Hematopoietic multipotent progenitor cell treated with erythropoietin and hydrocortisone succinate and interleukin-3 and kit ligand, for 17 days (in vitro differentiated cells): ENCODE results near the gene C1orf141.
"Not testable (repeated sequence)": the region's sequence is repeated elsewhere in the genome, so short reads cannot be mapped to it uniquely, and the experiment has no call there.

Experiments used
- DNase-seq: peaks from one replicate; pipeline ENCODE4 v3.0.0-alpha.2; 2015; ENCODE audit warnings: low spot score

Gene C1orf141

DNA sequence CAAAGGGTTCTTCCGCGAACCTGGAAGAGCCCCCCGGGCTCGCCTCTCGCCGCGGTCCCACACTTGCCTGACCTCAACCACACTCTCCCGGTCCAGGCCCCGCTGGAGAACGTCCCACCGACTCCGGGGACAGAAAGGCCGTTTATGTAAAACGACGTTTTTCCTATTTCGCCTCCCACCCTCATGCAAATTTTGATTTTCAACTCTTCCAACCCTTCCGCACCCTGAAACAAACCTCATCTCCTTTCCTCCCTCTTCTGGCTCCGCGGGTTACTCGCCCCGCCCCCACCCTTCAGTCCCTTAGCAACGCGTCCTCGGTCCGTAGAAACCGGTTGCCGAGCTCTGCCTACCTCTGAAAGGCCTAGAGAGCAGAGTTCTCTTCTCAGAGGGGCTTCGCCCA lies at the start of gene C1orf141:
TSS of gene C1orf141 (minus strand) at position 276 of the 400 bp plus-strand sequence. CDS start 7,730 bp downstream, outside the sequence.
- DNase-seq, result no peak

DNA sequence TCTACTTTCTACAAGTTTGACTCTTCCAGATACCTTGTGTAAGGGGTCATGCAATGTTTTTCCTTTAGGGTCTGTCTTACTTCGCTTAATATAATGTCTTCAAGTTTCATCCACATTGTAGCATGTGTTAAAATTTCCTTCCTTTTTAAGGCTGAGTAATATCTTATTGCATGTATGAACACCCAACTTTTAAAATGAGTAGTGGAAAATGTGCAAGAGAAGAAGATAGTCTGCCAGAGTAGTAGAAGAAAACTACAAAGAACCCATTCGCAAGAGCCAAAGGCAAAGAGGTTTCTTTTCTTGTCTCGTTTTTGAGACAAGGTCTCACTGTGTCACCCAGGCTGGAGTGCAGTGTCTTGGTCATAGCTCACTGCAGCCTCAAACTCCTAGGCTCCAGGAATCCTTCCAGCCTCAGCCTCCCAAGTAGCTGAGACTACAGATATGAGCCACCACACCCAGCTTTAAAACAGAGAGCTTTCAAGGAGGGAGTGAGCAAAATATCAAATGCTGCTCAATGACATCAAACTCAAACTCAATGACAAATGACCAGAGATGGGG lies 40.8 kb upstream of the C1orf141 start:
- DNase-seq, result no peak

DNA sequence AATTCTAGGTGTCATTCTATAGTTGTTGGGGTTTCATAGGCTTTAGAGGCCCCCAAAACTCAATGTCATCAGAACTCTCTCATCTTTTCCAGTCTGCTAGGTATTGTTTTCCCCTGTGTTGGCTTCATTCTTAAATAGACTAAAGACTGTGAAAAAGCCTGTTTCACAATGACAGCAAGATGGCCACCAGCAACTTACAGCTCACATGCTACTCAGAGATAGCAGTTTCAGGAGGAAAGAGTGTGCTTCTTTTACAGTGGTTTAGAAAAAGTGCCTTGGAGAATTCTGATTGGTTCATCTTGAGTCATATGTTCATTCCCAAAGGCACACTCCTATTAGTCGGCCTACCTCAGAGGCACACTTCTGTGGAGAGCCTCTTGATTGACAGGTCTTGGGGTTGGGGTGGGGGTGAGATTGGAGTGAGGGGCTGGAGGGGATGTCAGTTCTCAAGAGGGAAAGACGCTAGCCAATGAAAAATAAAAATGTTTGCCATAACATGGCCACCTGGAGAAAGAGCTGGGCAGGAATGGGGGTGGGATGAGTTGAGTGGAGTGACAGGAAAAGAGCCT lies 40.0 kb upstream of the C1orf141 start:
- no peak for DNase-seq

DNA sequence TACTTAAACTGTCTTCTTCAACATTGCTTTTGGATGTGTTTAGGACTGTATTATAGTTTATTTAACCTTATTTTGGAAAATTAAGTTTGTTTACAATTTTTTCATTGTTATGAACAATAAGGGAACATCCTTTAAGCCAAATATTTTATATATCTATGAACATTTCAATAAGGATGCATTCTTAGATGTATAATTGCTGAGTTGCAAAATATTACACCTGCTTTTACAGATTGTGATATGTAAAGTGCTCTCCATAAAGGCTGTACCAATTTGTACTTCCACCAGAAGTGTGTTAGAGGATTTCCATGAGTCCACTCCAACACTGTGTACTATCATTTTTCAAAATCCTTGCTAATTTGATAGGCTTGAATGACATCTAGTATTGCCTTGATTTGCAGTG lies 39.2 kb upstream of the C1orf141 start:
- no peak for DNase-seq

- DNase-seq, result no peak
Observed at GRCh38 chr1:67171978-67172377, 37.2 kb upstream of the C1orf141 start.

DNA sequence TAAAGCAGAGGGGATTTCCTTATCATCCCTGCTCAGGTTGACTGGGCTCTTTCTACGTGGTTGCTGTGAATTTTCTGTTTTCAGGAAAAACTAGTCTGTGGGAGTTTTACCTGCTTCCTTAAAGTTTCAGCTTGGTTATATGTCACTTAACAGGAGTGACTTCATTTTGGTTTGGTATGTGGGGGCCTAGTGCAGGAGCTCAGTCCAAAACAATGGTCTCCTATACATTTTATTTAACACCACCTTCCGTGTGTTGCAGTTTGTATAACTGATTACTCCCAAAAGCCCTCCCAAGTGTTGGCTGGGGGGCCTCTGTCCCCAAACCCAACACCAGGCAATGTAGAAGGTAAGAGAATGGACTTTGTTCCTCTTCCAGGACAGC lies 36.8 kb upstream of the C1orf141 start:
- DNase-seq, result no peak

GRCh38 chr1:67170751-67171573 lies 36.2 kb upstream of the C1orf141 start:
- DNase-seq, result no peak

GRCh38 chr1:67169932-67170331 lies 35.2 kb upstream of the C1orf141 start:
- no peak for DNase-seq

- DNase-seq, result no peak
Observed at GRCh38 chr1:67169496-67169895, 34.7 kb upstream of the C1orf141 start.

DNA sequence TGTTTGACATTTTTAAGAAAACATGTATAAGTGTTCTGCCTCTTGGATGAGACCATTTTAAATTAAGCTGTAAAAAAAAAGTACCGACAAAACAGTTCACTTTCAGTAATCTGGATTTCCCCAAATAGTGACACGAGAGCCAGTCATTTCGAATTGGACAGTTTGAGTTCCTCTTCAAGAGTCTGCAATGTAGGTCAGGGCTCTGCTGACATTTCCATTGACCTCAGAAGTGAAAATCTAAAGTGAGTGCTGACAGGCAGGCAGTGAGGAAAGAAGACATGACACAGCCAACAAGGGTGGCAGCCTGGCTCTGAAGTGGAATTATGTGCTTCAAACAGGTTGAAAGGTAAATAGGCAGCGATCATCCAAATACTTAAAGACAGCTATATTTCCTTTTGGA lies 31.4 kb upstream of the C1orf141 start, which contains the start of gene IL23R:
TSS of gene IL23R (plus strand) at position 259 of the 400 bp plus-strand sequence. CDS start 1,667 bp downstream, outside the sequence.
- no peak for DNase-seq

GRCh38 chr1:67165468-67166041 lies 30.8 kb upstream of the C1orf141 start:
- DNase-seq, result no peak

DNA sequence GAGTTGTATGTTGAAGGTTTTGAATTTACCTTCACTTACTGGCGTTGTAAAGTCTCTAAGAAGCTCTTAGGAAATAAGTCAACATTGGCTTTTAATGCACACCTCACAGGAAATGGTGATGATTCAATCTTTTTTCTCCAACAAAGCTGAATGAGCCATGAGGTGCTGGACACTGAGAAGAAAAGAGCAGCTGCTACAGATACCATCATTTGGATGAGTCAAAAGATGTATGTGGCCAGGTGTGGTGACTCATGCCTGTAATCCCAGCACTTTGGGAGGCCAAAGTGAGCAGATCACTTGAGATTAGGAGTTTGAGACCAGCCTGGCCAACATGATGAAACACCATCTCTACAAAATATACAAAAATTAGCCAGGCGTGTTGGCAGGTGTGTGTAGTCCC lies 28.2 kb upstream of the C1orf141 start:
- DNase-seq, result no peak

DNA sequence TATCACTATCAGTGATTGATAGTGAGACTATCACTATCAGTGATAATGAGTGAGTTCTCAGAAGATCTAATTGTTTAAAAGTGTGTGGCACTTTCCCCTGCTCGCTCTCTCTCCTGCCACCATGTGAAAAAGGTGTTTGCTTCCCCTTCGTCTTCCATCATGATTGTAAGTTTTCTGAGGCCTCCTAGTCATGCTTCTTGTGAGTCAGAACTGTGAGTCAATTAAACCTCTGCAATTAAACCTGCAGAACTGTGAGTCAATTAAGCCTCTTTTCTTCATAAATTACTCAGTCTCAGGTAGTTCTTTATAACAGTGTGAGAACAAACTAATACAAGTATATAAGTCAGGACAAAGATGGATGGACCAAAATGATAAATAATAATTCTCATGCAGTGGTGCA lies 24.5 kb upstream of the C1orf141 start:
- DNase-seq, result no peak

DNA sequence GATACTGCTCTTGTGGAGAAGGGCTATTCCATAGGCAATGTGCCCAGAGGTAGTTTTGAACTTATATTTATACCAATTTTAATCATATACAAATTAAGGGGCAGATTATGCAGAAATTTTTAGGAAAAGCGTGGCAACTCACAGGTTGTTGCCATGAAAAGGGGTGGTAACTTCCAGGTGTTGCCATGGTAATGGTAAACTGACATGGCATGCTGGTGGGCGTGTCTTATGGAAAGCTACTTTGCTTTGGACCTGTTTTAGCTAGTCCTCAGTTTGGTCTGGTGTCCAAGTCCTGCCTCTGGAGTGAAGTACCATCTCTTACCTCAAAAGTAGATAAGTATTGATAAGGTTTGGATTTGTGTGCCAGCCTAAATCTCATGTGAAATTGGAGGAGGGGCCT lies 23.6 kb upstream of the C1orf141 start:
- no peak for DNase-seq

DNA sequence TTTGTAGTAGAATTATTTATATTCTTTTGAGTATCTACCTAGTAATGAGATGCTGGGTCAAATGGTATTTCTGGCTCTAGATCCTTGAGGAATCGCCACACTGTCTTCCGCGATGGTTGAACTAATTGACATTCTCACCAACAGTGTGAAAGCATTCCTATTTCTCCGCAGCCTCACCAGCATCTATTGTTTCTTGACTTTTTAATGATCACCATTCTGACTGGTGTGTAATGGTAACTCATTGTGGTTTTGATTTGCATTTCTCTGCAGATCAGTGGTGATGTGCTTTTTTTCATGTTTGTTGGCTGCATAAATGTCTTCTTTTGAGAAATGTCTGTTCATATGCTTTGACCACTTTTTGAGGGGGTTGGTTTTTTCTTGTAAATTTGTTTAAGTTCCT lies 16.2 kb upstream of the C1orf141 start:
- DNase-seq, result no peak

- DNase-seq, result peak; percentile 45
Observed at GRCh38 chr1:67149179-67149770, 14.5 kb upstream of the C1orf141 start.

DNA sequence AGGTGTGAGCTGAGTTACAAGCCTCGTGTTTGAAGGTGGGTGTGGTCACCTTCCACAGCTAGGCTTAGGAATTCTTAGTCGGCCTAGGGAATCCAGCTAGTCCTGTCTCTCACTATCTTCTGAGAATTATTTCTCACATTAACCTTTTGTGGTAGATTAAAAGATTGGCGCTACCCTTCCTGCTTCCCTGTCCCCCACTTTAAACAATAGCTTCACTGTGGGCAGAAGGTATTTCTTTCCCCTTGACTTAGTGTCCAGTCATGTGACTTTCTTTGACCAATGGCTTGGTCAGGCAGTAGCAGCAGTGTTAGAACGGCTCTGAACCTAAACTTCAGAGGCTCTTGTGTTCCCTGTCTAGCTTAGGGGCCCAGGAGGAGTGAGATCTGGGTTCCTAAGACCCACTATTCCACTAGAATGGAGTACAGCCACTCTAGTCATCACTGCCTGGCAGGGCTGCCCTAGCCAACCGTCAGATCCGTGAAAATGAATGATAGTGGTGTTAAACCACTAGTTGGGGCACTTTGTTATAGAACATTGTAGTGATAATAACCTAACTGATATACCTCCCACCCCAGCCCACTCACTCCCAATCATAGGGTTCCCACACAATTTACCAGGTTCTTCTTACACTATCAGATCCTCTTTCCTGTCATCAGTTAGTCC lies 13.9 kb upstream of the C1orf141 start:
- no peak for DNase-seq

GRCh38 chr1:67147973-67148372 lies 13.2 kb upstream of the C1orf141 start:
- DNase-seq, result not testable (repeated sequence)

- no peak for DNase-seq
Observed at GRCh38 chr1:67146539-67146938, 11.8 kb upstream of the C1orf141 start.

DNA sequence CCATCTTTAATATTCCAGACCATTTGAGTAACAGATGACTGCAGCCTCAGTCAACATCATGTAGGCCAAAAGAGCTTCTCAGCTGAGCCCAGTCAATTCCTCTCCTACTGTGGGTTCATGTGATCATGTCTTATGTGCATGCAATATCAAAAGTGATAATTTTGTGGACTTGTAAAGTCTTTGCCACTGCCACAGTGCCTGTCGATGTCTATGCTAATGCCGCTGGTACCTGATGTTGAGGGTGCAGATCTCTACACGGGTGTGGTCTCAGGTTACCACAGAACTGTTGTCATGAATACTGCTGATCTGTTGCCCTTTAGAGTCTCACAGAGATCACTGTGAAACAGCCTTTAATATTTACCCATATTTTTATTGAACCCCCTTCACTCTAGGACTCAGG lies 11.3 kb upstream of the C1orf141 start:
- DNase-seq, result no peak

DNA sequence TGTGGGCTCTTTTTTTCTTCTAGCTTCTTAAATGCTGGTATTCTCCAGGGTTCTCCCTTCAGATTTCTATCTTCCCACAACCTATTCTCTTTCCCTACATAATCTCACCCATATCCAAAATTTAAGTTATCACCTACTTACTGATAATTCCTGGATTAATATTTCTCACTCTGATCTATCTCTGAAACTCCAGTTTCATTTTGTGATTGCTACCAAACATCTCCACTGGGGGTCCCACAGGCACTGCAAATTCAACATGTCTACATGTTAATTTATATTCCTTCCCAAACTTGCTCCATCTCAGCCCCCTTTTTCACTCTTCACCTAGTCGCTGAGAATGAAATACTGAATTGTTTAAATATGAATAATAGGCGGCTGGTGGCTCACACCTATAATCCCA lies 9.9 kb upstream of the C1orf141 start:
- no peak for DNase-seq

DNA sequence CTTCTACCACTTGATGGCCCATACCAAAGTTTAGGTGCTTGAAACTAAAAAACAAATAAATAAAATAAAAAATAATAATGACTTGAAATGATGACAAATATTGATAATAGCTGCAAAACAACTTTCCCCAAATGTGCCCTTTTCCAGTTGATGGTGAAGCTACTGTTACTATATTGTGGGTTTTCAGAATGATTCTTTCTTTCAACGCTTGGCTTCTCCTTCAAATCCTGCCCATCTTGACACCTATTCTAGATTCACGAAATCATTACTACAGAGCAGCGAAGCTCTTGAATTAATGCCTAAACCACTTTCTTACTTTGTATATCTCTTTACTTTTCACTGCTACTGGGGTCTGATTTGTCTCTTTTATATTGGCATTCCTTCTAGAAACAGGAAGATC lies 9.2 kb upstream of the C1orf141 start:
- DNase-seq, result no peak
